NT2/D1 (cell line): ENCODE measurements around the gene CCDC88C.
A peak's percentile ranks its signal among the peaks of the same experiment; 100 is the strongest.

Experiments
- DNase-seq: peaks from one replicate; pipeline ENCODE4 v3.0.0-alpha.2; 2011; ENCODE audit warnings: low read depth, low spot score
- H3K27me3 ChIP-seq: 2 replicates; pipeline ENCODE4 v1.6.0; 2011; ENCODE audit warnings: mild to moderate bottlenecking; ENCODE audit not compliant: insufficient read length, insufficient read depth
- H3K36me3 ChIP-seq: 2 replicates; pipeline ENCODE4 v1.6.1; 2011; ENCODE audit warnings: mild to moderate bottlenecking, low read length, mixed read lengths; ENCODE audit not compliant: insufficient read depth, insufficient read length
- H3K4me1 ChIP-seq: 2 replicates; pipeline ENCODE4 v1.5.1; 2011; ENCODE audit not compliant: insufficient read depth, insufficient read length
- H3K4me3 ChIP-seq: 2 replicates; pipeline ENCODE4 v1.5.1; 2011; ENCODE audit warnings: low read depth; ENCODE audit not compliant: insufficient read length
- H3K9ac ChIP-seq: 2 replicates; pipeline ENCODE4 v1.6.0; 2011; ENCODE audit warnings: low read depth; ENCODE audit not compliant: insufficient read length
- H3K9me3 ChIP-seq: 2 replicates; pipeline ENCODE4 v1.5.1; 2011; ENCODE audit warnings: mild to moderate bottlenecking, low read length; ENCODE audit not compliant: insufficient read depth
- SUZ12 ChIP-seq: IDR thresholded peaks from 2 replicates; pipeline ENCODE4 v1.6.1; 2011; ENCODE audit not compliant: insufficient read length, insufficient read depth; ENCODE audit errors: extremely low read depth
- YY1 ChIP-seq: IDR thresholded peaks from 2 replicates; pipeline ENCODE4 v1.6.1; 2011; ENCODE audit not compliant: insufficient read length, insufficient read depth
- ZNF274 ChIP-seq: IDR thresholded peaks from 2 replicates; pipeline ENCODE4 v1.6.1; 2011; ENCODE audit warnings: mild to moderate bottlenecking, low read depth, low read length

CCDC88C gene

DNA sequence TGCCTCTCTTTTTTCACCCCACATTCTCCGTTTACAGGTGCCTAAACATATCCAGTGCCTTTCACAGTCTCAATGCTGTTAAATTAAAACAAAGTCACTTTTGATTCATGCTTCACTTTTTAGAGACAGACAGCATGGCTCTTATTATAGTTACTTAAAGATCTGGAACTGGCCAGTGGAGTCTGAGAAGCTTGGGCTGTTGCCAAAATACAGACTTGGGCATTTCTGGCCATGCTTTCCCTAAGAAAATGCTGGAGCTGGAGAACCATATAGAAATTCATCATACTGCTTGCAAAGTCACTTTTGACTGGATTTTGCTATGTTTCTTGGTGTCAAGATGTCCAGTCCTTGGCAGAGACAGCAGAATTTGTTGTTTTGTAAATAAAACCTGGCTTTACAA is 161.0 kb downstream of the CCDC88C start:
- H3K9ac ChIP-seq = no peak overlapping the region
- no peak overlapping the region for H3K4me3 ChIP-seq
- TF ChIP-seq YY1 (no peak), ZNF274 (no peak), SUZ12 (no peak)
- no peak for DNase-seq
- H3K36me3 ChIP-seq = no peaks in the 10 kb centered on the region
- peaks cover 28% of the 10 kb centered on the region for H3K27me3 ChIP-seq
- H3K9me3 ChIP-seq = no peaks in the 10 kb centered on the region
- peaks cover 9% of the 10 kb centered on the region for H3K4me1 ChIP-seq

DNA sequence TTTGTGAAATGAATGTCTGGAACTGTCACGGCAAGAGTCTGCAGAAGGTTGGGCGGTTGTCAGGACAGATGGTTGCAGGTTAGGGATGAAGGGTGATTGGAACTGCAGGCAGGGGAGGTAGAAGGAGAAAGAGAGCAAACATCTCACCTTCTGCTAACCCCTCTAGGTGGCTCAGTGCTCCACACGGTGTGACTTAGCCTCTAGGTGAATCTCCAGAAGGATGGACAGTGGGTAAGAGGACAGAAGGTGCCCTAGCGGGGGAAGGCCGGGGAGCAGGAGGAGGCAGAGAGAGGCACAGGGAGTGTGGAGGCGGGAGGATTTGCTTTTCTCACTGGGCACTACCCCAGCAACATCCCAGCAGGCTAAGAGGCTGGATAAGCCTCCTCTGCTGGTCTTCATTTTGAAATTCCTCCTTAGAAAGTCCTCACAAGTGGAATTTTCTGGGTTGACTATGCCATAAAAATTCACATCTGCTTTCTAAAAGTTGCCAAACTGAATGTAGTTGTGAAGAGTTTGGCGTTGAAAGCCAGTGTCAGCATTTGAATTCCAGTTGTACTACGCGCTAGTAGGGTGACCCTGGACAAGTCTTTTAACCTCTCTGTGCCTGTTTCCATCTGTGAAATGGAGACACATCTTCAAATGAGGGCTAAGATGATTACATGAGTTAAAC is 162.5 kb downstream of the CCDC88C start:
- DNase-seq = no peak
- Histone ChIP-seq H3K27me3 (peaks cover 29% of the 10 kb centered on the region), H3K4me1 (peaks cover 9% of the 10 kb centered on the region), H3K9ac (no peak overlapping the region), H3K4me3 (no peak overlapping the region), H3K9me3 (no peaks in the 10 kb centered on the region), H3K36me3 (no peaks in the 10 kb centered on the region)
- TF ChIP-seq SUZ12 (no peak), YY1 (no peak), ZNF274 (no peak)

DNA sequence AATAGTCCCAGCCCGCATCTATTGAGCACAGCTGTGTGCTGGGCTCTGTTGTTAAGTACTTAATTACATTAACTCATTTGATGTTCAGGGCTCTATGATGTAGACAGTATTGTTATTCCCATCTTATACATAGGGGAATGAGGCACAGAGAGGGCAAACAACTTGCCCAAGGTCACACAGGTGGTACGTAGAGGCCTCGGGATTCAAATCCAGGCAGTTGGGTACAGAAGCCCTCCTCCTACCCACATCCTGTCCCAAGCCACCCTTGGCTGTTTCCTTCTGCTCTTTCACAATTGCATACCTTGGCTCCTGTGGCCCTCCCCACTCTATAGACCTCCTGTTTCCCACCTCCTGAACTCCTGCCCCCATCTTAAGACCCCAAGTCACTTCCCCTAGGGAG is 163.2 kb downstream of the CCDC88C start:
- peaks cover 13% of the 10 kb centered on the region for H3K4me1 ChIP-seq
- DNase-seq = no peak
- H3K27me3 ChIP-seq = peaks cover 29% of the 10 kb centered on the region
- H3K36me3 ChIP-seq = no peaks in the 10 kb centered on the region
- H3K4me3 ChIP-seq = no peak overlapping the region
- H3K9ac ChIP-seq = no peak overlapping the region
- TF ChIP-seq SUZ12 (no peak), YY1 (no peak), ZNF274 (no peak)
- H3K9me3 ChIP-seq = no peaks in the 10 kb centered on the region

DNA sequence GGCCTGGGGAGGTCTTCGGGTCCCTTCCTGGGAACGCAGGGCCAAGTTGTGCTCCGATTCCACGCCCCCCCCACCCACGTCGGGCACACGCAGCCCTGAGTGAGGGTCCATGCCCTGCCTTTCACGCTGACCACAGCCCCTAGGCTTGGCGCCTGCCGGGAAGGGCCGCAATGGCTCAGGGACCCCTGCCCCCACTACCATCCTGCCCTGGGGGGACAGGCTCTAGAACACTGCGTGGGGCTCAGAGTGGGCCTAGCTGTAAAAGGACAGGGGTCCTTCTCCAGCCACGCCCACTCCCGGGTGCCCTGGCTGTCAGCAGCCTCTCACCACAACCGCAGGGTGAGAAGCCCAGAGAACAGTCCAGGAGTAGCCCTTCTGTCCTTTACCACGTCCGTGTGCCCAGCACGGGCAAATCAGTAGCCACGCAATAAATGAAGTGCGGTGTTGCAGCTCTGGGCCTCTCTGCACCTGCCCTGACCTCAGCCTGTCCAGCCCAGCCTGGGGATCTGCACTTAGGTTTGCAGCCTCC is 163.8 kb downstream of the CCDC88C start:
- H3K9me3 ChIP-seq = no peaks in the 10 kb centered on the region
- peaks cover 29% of the 10 kb centered on the region for H3K27me3 ChIP-seq
- no peak for DNase-seq
- TF ChIP-seq ZNF274 = no peak
- no peak for TF ChIP-seq SUZ12
- no peak for TF ChIP-seq YY1
- peak overlapping the region; percentile 56 for H3K9ac ChIP-seq
- H3K4me1 ChIP-seq = peaks cover 13% of the 10 kb centered on the region
- peak overlapping the region; percentile 47 for H3K4me3 ChIP-seq
- H3K36me3 ChIP-seq = no peaks in the 10 kb centered on the region

DNA sequence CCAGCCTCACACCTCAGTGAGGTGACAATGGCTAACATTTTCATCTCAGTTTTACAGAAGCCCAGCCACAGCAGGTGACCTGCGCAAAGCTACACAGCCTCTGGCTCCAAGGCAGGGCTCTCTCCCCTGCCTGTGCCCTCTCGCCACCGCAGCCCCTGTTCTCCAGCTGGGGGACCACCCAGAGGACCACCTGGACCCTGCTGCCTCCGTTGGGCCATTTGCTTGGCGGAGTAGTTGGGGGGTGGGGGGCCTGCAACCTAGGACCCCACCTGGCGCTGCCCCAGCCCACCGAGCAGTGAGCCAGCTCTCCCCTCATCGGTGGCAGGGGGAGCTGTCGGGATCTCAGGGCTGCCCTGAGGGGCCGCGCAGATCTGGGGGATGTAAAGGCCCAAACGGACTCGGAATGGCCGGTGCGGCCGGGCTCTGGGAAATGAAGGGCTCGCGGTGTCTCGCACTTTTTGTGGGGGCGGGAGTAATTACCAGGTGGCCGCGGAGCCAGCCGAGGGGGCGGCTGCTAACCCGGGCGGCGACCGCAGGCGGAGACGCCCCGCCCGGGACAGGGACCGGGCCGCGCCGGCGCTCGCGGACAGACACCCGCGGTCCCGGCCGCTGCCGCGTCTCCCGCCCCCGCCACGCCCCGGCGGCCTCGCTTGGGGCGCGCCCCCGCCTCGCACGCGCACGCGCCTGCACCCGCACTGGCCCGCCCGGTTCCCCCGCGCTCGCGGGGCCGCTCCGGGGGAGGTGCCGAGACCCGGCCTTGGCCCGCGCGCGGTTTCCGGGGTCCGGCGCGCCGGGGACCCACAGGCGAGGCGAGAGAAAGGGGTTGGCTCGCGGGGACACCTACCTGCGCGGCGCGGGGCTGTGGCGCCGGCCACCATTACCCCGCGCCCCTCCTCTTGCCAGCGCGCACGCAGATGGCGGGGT is 164.5 kb downstream of the CCDC88C start:
- no peak for TF ChIP-seq ZNF274
- TF ChIP-seq YY1 = no peak
- TF ChIP-seq SUZ12 = no peak
- Histone ChIP-seq H3K36me3 (no peaks in the 10 kb centered on the region), H3K4me1 (peaks cover 13% of the 10 kb centered on the region), H3K9ac (peak overlapping the region; percentile 56), H3K27me3 (peaks cover 29% of the 10 kb centered on the region), H3K4me3 (peak overlapping the region; percentile 47), H3K9me3 (no peaks in the 10 kb centered on the region)
- DNase-seq = no peak

DNA sequence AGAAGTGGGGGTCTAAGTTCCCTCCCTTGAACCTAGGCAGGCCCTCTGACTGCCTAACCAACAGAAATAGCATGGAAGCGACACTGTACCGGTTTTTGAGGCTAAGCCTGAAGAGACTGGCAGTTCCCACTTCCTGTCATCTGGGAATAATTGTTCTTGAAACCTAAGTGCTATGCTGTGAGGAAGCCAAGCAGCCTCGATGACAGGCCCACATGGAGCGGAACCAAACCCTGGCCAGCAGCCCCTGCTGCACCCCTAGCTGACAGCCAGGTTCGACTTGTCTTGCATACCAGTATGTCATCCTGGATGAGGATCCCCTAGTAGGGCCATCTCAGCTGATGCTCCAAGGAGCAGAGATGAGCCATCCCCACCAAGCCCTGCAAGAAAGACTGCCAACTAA is 166.7 kb downstream of the CCDC88C start:
- Histone ChIP-seq H3K36me3 (no peaks in the 10 kb centered on the region), H3K4me3 (no peak overlapping the region), H3K4me1 (peaks cover 11% of the 10 kb centered on the region), H3K9me3 (no peaks in the 10 kb centered on the region), H3K27me3 (peaks cover 29% of the 10 kb centered on the region), H3K9ac (no peak overlapping the region)
- DNase-seq = no peak
- TF ChIP-seq YY1 (no peak), SUZ12 (no peak), ZNF274 (no peak)

DNA sequence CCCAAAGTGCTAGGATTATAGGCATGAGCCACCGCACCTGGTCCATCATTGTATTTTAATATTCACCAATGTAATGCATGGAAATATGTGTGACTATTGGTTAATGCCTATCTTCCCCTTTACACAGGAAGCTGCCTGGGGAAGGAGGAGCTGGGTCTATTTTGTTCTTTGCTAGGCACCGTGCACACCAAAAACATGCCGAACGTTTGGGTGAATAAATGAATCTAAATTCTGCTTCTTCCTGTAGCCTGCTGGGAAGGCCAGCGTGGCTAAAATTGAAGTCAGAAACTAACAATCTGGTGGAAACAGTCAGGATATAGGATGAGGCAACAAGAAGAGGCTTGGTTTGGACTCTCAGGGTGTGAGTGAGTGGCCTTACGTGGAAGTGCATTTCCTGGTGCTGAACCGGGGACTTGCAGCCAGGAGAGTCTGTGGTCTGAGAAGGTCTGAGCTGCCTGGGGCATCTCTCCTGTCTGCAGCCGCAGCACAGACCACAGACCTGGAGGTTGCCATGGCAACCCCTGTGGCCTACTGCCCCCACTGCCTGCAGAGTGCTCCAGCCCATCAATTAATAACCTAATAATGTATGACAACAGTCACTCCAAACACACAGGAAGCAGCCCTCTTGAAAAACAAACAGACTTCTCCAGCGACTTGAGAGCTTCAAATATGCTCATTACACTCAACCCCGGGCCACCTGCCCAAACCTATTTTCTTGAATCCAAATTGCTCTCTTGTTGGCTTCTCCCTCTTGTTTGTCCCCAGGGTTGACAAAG is 167.6 kb downstream of the CCDC88C start:
- peaks cover 29% of the 10 kb centered on the region for H3K27me3 ChIP-seq
- H3K4me3 ChIP-seq = no peak overlapping the region
- TF ChIP-seq YY1 = no peak
- no peak for TF ChIP-seq SUZ12
- no peak for TF ChIP-seq ZNF274
- no peak for DNase-seq
- H3K9me3 ChIP-seq = no peaks in the 10 kb centered on the region
- no peak overlapping the region for H3K9ac ChIP-seq
- H3K4me1 ChIP-seq = peaks cover 11% of the 10 kb centered on the region
- no peaks in the 10 kb centered on the region for H3K36me3 ChIP-seq
